ENCODE measurements around the gene ABCA13. TPM values are rescaled to one million over a fixed set of nuclear protein-coding genes. Genes with fewer than 3 reads are reported as not detected.

The ABCA13 gene
- total and polyA plus RNA-seq, 4 donors: 1.2 to 23.2 (median 3.5) TPM

DNA sequence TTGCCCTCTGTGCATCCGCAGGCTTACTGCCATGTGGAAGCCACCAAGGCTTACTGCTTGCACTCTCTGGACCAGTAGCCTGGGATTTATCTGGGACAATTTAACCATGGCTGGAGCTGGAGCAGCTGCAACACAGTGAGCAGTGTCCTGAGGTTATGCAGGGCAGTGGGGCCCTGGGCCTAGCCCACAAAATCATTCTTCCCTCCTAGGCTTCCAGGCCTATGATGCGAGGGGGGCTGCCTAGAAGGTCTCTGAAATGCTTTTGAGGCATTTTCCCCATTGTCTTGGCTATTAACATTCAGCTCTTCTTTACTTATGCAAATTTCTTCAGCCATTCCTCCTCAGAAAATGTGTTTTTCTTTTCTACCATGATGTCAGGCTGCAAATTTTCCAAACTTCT, 439.4 kb downstream of the ABCA13 start:
- no peak for ATAC-seq (ENCODE audit: insufficient read depth, low FRiP score)
- H3K27me3 ChIP-seq (ENCODE audit: control insufficient read depth in 3 of 3, insufficient read depth in 3 of 3, low read length in 2 of 3): no peaks in the 10 kb centered on the region
- WGBS, 2 donors: 89 to 90% methylated on average over 2 of the region's 2 CpGs

DNA sequence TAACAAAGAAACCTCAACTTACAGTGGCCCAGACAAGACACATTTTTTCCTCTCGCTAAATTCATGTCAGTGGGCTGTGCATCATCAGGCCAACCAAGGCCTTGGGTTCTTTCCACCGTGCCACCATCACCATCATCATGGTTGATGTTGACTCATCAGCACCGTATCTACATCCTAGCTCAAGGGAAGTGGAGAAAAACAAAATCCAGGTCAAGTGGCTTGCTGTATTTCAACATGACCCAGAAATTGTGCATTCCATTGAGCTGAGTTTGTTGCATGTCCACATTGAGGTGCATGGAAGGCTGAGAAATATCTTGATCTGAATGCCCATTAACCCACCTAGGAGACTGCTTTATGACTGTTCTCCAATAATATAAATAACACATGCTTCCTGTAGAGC, 440.7 kb downstream of the ABCA13 start:
- Histone ChIP-seq H3K27ac (ENCODE audit: low read depth in 1 of 2, low read length in 1 of 2) (no peak overlapping the region), H3K9me3 (ENCODE audit: control insufficient read depth in 4 of 4, insufficient read depth in 3 of 4, low read length in 3 of 4) (peaks cover 0 to 4% (median 0%) of the 10 kb centered on the region in 4 donors), H3K27me3 (ENCODE audit: control insufficient read depth in 3 of 3, insufficient read depth in 3 of 3, low read length in 2 of 3) (no peaks in the 10 kb centered on the region), H3K4me1 (ENCODE audit: control insufficient read depth in 5 of 5, insufficient read depth in 5 of 5, low read length in 5 of 5) (no peaks in the 10 kb centered on the region), H3K4me3 (no peak overlapping the region), H3K9ac (ENCODE audit: insufficient read depth in 1 of 2, low read length in 2 of 2) (no peak overlapping the region), H3K36me3 (ENCODE audit: control insufficient read depth in 4 of 4, insufficient read depth in 4 of 4, low read length in 4 of 4) (no peaks in the 10 kb centered on the region)
- DNase-seq (no peak), ATAC-seq (ENCODE audit: insufficient read depth, low FRiP score) (no peak)
- TF ChIP-seq CTCF (IDR thresholded peaks at IDR 0.05; ENCODE audit: control extremely low read depth, extremely low read depth): no peak
- WGBS, 2 donors: 80 to 95% methylated on average over 3 of the region's 3 CpGs

More for the DNA sequence above, 439.4 kb downstream of the ABCA13 start:
- Histone ChIP-seq H3K4me3 (no peak overlapping the region), H3K9me3 (ENCODE audit: control insufficient read depth in 4 of 4, insufficient read depth in 3 of 4, low read length in 3 of 4) (peaks cover 0 to 5% (median 0%) of the 10 kb centered on the region in 4 donors), H3K4me1 (ENCODE audit: control insufficient read depth in 5 of 5, insufficient read depth in 5 of 5, low read length in 5 of 5) (no peaks in the 10 kb centered on the region), H3K27ac (ENCODE audit: low read depth in 1 of 2, low read length in 1 of 2) (no peak overlapping the region), H3K9ac (ENCODE audit: insufficient read depth in 1 of 2, low read length in 2 of 2) (no peak overlapping the region), H3K36me3 (ENCODE audit: control insufficient read depth in 4 of 4, insufficient read depth in 4 of 4, low read length in 4 of 4) (no peaks in the 10 kb centered on the region)
- no peak for TF ChIP-seq CTCF (IDR thresholded peaks at IDR 0.05; ENCODE audit: control extremely low read depth, extremely low read depth)
- DNase-seq: no peak

DNA sequence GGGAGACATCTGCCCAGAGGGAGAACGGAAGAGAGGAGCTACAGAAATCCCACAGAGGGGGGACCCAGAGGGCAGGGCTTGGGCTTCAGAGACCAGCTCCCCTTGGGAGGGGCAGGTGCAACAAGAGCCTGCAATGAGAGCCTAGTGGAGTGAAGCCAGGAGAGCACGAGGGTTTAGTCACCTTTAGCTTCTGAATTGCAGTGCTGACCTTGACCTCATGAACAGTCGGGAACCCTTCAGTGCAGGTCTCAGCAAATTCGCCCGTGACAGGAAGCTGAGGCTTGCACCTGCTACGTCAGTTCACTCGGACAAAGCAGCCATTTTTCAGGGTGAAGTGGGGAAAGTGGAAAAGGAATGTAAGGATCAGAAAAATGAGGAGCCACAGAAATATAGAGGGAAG, 446.2 kb downstream of the ABCA13 start:
- Histone ChIP-seq H3K9ac (ENCODE audit: insufficient read depth in 1 of 2, low read length in 2 of 2) (no peak overlapping the region), H3K4me3 (no peak overlapping the region), H3K27me3 (ENCODE audit: control insufficient read depth in 3 of 3, insufficient read depth in 3 of 3, low read length in 2 of 3) (no peaks in the 10 kb centered on the region), H3K4me1 (ENCODE audit: control insufficient read depth in 5 of 5, insufficient read depth in 5 of 5, low read length in 5 of 5) (peaks cover 0 to 11% (median 0%) of the 10 kb centered on the region in 5 donors), H3K36me3 (ENCODE audit: control insufficient read depth in 4 of 4, insufficient read depth in 4 of 4, low read length in 4 of 4) (no peaks in the 10 kb centered on the region), H3K9me3 (ENCODE audit: control insufficient read depth in 4 of 4, insufficient read depth in 3 of 4, low read length in 3 of 4) (no peaks in the 10 kb centered on the region), H3K27ac (ENCODE audit: low read depth in 1 of 2, low read length in 1 of 2) (no peak overlapping the region)
- no peak for ATAC-seq (ENCODE audit: insufficient read depth, low FRiP score)
- no peak for DNase-seq
- 72 to 83% methylated on average over 7 of the region's 7 CpGs for WGBS, 2 donors
- TF ChIP-seq CTCF (IDR thresholded peaks at IDR 0.05; ENCODE audit: control extremely low read depth, extremely low read depth): no peak

DNA sequence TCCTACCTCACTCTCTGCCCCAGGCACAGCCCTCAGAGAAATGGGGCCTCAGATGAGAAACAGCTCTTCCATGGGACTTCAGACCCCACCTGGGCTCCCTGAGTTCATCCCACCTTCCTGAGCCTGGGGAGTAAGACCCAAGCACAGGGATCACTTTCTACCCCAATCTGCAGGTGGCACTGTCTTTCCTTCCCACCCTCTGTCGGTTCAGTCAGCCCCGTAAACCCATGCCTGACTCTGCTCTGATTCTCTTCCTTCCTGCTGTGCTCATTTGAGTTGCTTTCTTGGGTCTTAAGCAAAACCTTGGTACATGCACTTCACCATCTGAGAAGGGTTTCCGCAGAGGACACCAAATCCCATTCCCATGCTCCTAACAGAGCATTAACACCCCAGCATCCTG, 446.7 kb downstream of the ABCA13 start:
- whole genome bisulfite sequencing, 2 donors: 89 to 92% methylated on average over 3 of the region's 3 CpGs
- no peaks in the 10 kb centered on the region for H3K36me3 ChIP-seq (ENCODE audit: control insufficient read depth in 4 of 4, insufficient read depth in 4 of 4, low read length in 4 of 4)
- H3K27ac ChIP-seq (ENCODE audit: low read depth in 1 of 2, low read length in 1 of 2): no peak overlapping the region
- H3K9ac ChIP-seq (ENCODE audit: insufficient read depth in 1 of 2, low read length in 2 of 2): no peak overlapping the region
- no peaks in the 10 kb centered on the region for H3K27me3 ChIP-seq (ENCODE audit: control insufficient read depth in 3 of 3, insufficient read depth in 3 of 3, low read length in 2 of 3)
- H3K4me3 ChIP-seq: no peak overlapping the region
- ATAC-seq (ENCODE audit: insufficient read depth, low FRiP score) (no peak), DNase-seq (no peak)
- H3K4me1 ChIP-seq (ENCODE audit: control insufficient read depth in 5 of 5, insufficient read depth in 5 of 5, low read length in 5 of 5): peaks cover 0 to 11% (median 0%) of the 10 kb centered on the region in 5 donors
- peaks cover 0 to 2% (median 0%) of the 10 kb centered on the region in 4 donors for H3K9me3 ChIP-seq (ENCODE audit: control insufficient read depth in 4 of 4, insufficient read depth in 3 of 4, low read length in 3 of 4)
- no peak for TF ChIP-seq CTCF (IDR thresholded peaks at IDR 0.05; ENCODE audit: control extremely low read depth, extremely low read depth)

Data from lung (tissue), 12 donors.